ENCODE data around the gene ETV6.
A peak's percentile ranks its signal among the peaks of the same experiment; 100 is the strongest.

Gene ETV6

GRCh38 chr12:11645391-11645790, 4.1 kb upstream of the ETV6 start:
- DNase-seq (ENCODE audit: low read depth), result no peak

GRCh38 chr12:11648514-11649412, 711 bp upstream of the ETV6 start:
- DNase-seq (ENCODE audit: low read depth), result no peak

- no peak for DNase-seq (ENCODE audit: low read depth)
Measured at GRCh38 chr12:11650286-11651281, 1.1 kb downstream of the ETV6 start.

GRCh38 chr12:11651381-11651780, 1.9 kb downstream of the ETV6 start:
- DNase-seq (ENCODE audit: low read depth), result no peak

- DNase-seq (ENCODE audit: low read depth), result no peak
Measured at GRCh38 chr12:11651785-11652184, 2.3 kb downstream of the ETV6 start.

GRCh38 chr12:11652351-11653040, 3.0 kb downstream of the ETV6 start:
- DNase-seq (ENCODE audit: low read depth), result no peak

GRCh38 chr12:11653215-11653753, 3.8 kb downstream of the ETV6 start:
- no peak for DNase-seq (ENCODE audit: low read depth)

GRCh38 chr12:11654338-11654737, 4.9 kb downstream of the ETV6 start:
- no peak for DNase-seq (ENCODE audit: low read depth)

- no peak for DNase-seq (ENCODE audit: low read depth)
Measured at GRCh38 chr12:11654802-11655201, 5.3 kb downstream of the ETV6 start.

- no peak for DNase-seq (ENCODE audit: low read depth)
Measured at GRCh38 chr12:11655842-11656241, 6.4 kb downstream of the ETV6 start.

GRCh38 chr12:11656550-11656949, 7.1 kb downstream of the ETV6 start:
- DNase-seq (ENCODE audit: low read depth), result no peak

GRCh38 chr12:11657511-11657910, 8.0 kb downstream of the ETV6 start:
- no peak for DNase-seq (ENCODE audit: low read depth)

- peak; percentile 65 for DNase-seq (ENCODE audit: low read depth)
Measured at GRCh38 chr12:11658791-11659190, 9.3 kb downstream of the ETV6 start.

- no peak for DNase-seq (ENCODE audit: low read depth)
Measured at GRCh38 chr12:11660624-11661023, 11.2 kb downstream of the ETV6 start.

GRCh38 chr12:11661491-11662089, 12.1 kb downstream of the ETV6 start:
- no peak for DNase-seq (ENCODE audit: low read depth)

- no peak for DNase-seq (ENCODE audit: low read depth)
Measured at GRCh38 chr12:11662369-11662768, 12.9 kb downstream of the ETV6 start.

- no peak for DNase-seq (ENCODE audit: low read depth)
Measured at GRCh38 chr12:11663130-11663529, 13.7 kb downstream of the ETV6 start.

GRCh38 chr12:11664101-11664500, 14.6 kb downstream of the ETV6 start:
- no peak for DNase-seq (ENCODE audit: low read depth)

GRCh38 chr12:11666131-11667050, 16.9 kb downstream of the ETV6 start:
- no peak for DNase-seq (ENCODE audit: low read depth)

- DNase-seq (ENCODE audit: low read depth), result no peak
Measured at GRCh38 chr12:11667171-11667570, 17.7 kb downstream of the ETV6 start.
